ENCODE results near the gene FLYWCH2.
"Not testable (repeated sequence)": the region's sequence is repeated elsewhere in the genome, so short reads cannot be mapped to it uniquely, and the experiment has no call there.

FLYWCH2 gene

GRCh38 chr16:2933701-2934100 is 50.7 kb downstream of the FLYWCH2 start:
- H3K4me3 ChIP-seq (replicated peaks in 1 of 2; ENCODE audit: low read depth in 2 of 2, low read length in 2 of 2) = no peak overlapping the region
- no peak for TF ChIP-seq CTCF (IDR thresholded peaks at IDR 0.05; ENCODE audit: low read depth, low read length)
- no peak for DNase-seq (ENCODE audit: low read depth in 2 of 2)

GRCh38 chr16:2934450-2934849 is 51.4 kb downstream of the FLYWCH2 start:
- no peak for TF ChIP-seq CTCF (IDR thresholded peaks at IDR 0.05; ENCODE audit: low read depth, low read length)
- DNase-seq (ENCODE audit: low read depth in 2 of 2) = no peak
- no peak overlapping the region for H3K4me3 ChIP-seq (replicated peaks in 1 of 2; ENCODE audit: low read depth in 2 of 2, low read length in 2 of 2)

GRCh38 chr16:2936436-2937011 is 53.5 kb downstream of the FLYWCH2 start:
- H3K4me3 ChIP-seq (replicated peaks in 1 of 2; ENCODE audit: low read depth in 2 of 2, low read length in 2 of 2) = no peak overlapping the region
- TF ChIP-seq CTCF (IDR thresholded peaks at IDR 0.05; ENCODE audit: low read depth, low read length) = no peak
- no peak for DNase-seq (ENCODE audit: low read depth in 2 of 2)

- H3K4me3 ChIP-seq (replicated peaks in 1 of 2; ENCODE audit: low read depth in 2 of 2, low read length in 2 of 2) = no peak overlapping the region
- no peak for DNase-seq (ENCODE audit: low read depth in 2 of 2)
- TF ChIP-seq CTCF (IDR thresholded peaks at IDR 0.05; ENCODE audit: low read depth, low read length) = no peak
Measured at GRCh38 chr16:2937170-2937569, 54.2 kb downstream of the FLYWCH2 start.

- no peak for DNase-seq (ENCODE audit: low read depth in 2 of 2)
- no peak overlapping the region for H3K4me3 ChIP-seq (replicated peaks in 1 of 2; ENCODE audit: low read depth in 2 of 2, low read length in 2 of 2)
- TF ChIP-seq CTCF (IDR thresholded peaks at IDR 0.05; ENCODE audit: low read depth, low read length) = no peak
Measured at GRCh38 chr16:2938206-2938605, 55.2 kb downstream of the FLYWCH2 start.

- no peak for TF ChIP-seq CTCF (IDR thresholded peaks at IDR 0.05; ENCODE audit: low read depth, low read length)
- DNase-seq (ENCODE audit: low read depth in 2 of 2) = no peak
- H3K4me3 ChIP-seq (replicated peaks in 1 of 2; ENCODE audit: low read depth in 2 of 2, low read length in 2 of 2) = no peak overlapping the region
Measured at GRCh38 chr16:2939968-2940367, 57.0 kb downstream of the FLYWCH2 start.

GRCh38 chr16:2942045-2942444 is 59.0 kb downstream of the FLYWCH2 start:
- no peak for DNase-seq (ENCODE audit: low read depth in 2 of 2)
- H3K4me3 ChIP-seq (replicated peaks in 1 of 2; ENCODE audit: low read depth in 2 of 2, low read length in 2 of 2) = no peak overlapping the region
- TF ChIP-seq CTCF (IDR thresholded peaks at IDR 0.05; ENCODE audit: low read depth, low read length) = no peak

- not testable (repeated sequence) for H3K4me3 ChIP-seq (replicated peaks in 1 of 2; ENCODE audit: low read depth in 2 of 2, low read length in 2 of 2); DNase-seq (ENCODE audit: low read depth in 2 of 2)
Measured at GRCh38 chr16:2943716-2944115, 60.7 kb downstream of the FLYWCH2 start.

All from cardiac fibroblast (primary cell).